Astrocyte (in vitro differentiated cells and primary cell): ENCODE data around the gene IGF2BP2. TPM values are rescaled to one million over a fixed set of nuclear protein-coding genes. Genes with fewer than 3 reads are reported as not detected.

Experiments
- DNase-seq: peaks from one replicate; pipeline ENCODE4 v3.0.0-alpha.2; 2010; ENCODE audit warnings: low read depth
- FAIRE-seq: peaks from 2 replicates; lab custom pipeline; 2011; peaks lifted over from hg19 to GRCh38; lab: Jason Lieb, UNC
- H2AFZ ChIP-seq: 2 replicates; pipeline ENCODE4 v1.6.0; 2012; ENCODE audit warnings: low read depth, low read length, inconsistent platforms
- H3K27ac ChIP-seq: 2 replicates; pipeline ENCODE4 v1.5.1; 2011; ENCODE audit warnings: low read depth, low read length, inconsistent platforms
- H3K27me3 ChIP-seq: 2 replicates; pipeline ENCODE4 v1.6.0; 2011; ENCODE audit warnings: low read length, inconsistent platforms; ENCODE audit not compliant: insufficient read depth
- H3K36me3 ChIP-seq: 2 replicates; pipeline ENCODE4 v1.5.1; 2011; ENCODE audit warnings: low read length, inconsistent platforms; ENCODE audit not compliant: insufficient read depth
- H3K4me1 ChIP-seq: 2 replicates; pipeline ENCODE4 v1.5.1; 2011; ENCODE audit warnings: low read length, inconsistent platforms; ENCODE audit not compliant: insufficient read depth
- H3K4me2 ChIP-seq: 2 replicates; pipeline ENCODE4 v1.6.0; 2012; ENCODE audit warnings: low read length, inconsistent platforms
- H3K4me3 ChIP-seq: 2 replicates; pipeline ENCODE4 v1.5.1; 2011; ENCODE audit warnings: low read depth, mild to moderate bottlenecking, low read length, inconsistent platforms; ENCODE audit not compliant: insufficient read depth
- H3K79me2 ChIP-seq: 2 replicates; pipeline ENCODE4 v1.6.0; 2012; ENCODE audit warnings: mild to moderate bottlenecking, low read length, inconsistent platforms; ENCODE audit not compliant: insufficient read depth
- H3K9ac ChIP-seq: 2 replicates; pipeline ENCODE4 v1.6.0; 2012; ENCODE audit warnings: mild to moderate bottlenecking, low read length, inconsistent platforms
- H3K9me3 ChIP-seq: 2 replicates; pipeline ENCODE4 v1.5.1; 2012; ENCODE audit warnings: low read depth, mild to moderate bottlenecking, low read length, inconsistent platforms; ENCODE audit not compliant: insufficient read depth
- H4K20me1 ChIP-seq: 2 replicates; pipeline ENCODE4 v1.6.0; 2012; ENCODE audit warnings: low read length, inconsistent platforms; ENCODE audit not compliant: insufficient read depth
- H3K27ac Mint-ChIP-seq: one replicate; pipeline ENCODE4 v1.8.0; 2021; ENCODE audit warnings: mild to moderate bottlenecking, mixed read lengths; ENCODE audit not compliant: unreplicated experiment
- H3K27me3 Mint-ChIP-seq: one replicate; pipeline ENCODE4 v1.8.0; 2021; ENCODE audit warnings: low read depth, mixed read lengths; ENCODE audit not compliant: unreplicated experiment
- H3K36me3 Mint-ChIP-seq: one replicate; pipeline ENCODE4 v1.8.0; 2021; ENCODE audit warnings: low read depth, mixed read lengths; ENCODE audit not compliant: unreplicated experiment
- H3K4me1 Mint-ChIP-seq: one replicate; pipeline ENCODE4 v1.8.0; 2021; ENCODE audit warnings: low read depth, mixed read lengths; ENCODE audit not compliant: unreplicated experiment
- H3K4me3 Mint-ChIP-seq: one replicate; pipeline ENCODE4 v1.8.0; 2021; ENCODE audit warnings: mild to moderate bottlenecking, moderate library complexity, mixed read lengths; ENCODE audit not compliant: unreplicated experiment
- H3K9me3 Mint-ChIP-seq: one replicate; pipeline ENCODE4 v1.8.0; 2021; ENCODE audit warnings: mild to moderate bottlenecking, mixed read lengths; ENCODE audit not compliant: unreplicated experiment
- CTCF ChIP-seq: IDR thresholded peaks from 2 replicates; pipeline ENCODE4 v1.5.1; 2011; ENCODE audit warnings: low read depth, mild to moderate bottlenecking, inconsistent platforms, low read length, moderate library complexity; ENCODE audit not compliant: insufficient read depth
- EZH2 ChIP-seq: IDR thresholded peaks from 2 replicates; pipeline ENCODE4 v1.6.1; 2012; ENCODE audit warnings: mild to moderate bottlenecking, low read length, inconsistent platforms; ENCODE audit not compliant: insufficient read depth
- total RNA-seq: library from RNA; stranded (reverse); gene quantifications from 2 replicates; pipeline ENCODE4 v1.2.1, GENCODE V29; 2021

Gene IGF2BP2
- total RNA-seq, 1 donor from 2014 or later, result 162 TPM

GRCh38 chr3:185648396-185648795 is 176.4 kb downstream of the IGF2BP2 start:
- H3K36me3 Mint-ChIP-seq, result peaks cover 26% of the 10 kb centered on the region
- peak overlapping the region; percentile 65 for H3K4me3 Mint-ChIP-seq

GRCh38 chr3:185647880-185648210 is 177.0 kb downstream of the IGF2BP2 start:
- Histone ChIP-seq H3K27ac (no peak overlapping the region), H3K36me3 (peaks cover 17% of the 10 kb centered on the region), H3K9ac (no peak overlapping the region), H3K4me1 (peaks cover 17% of the 10 kb centered on the region), H3K9me3 (no peaks in the 10 kb centered on the region), H2AFZ (no peak overlapping the region), H4K20me1 (peaks cover 23% of the 10 kb centered on the region), H3K27me3 (no peaks in the 10 kb centered on the region), H3K4me2 (no peak overlapping the region), H3K4me3 (no peak overlapping the region), H3K79me2 (no peaks in the 10 kb centered on the region)
- TF ChIP-seq EZH2 (no peak), CTCF (no peak)
- no peak overlapping the region for H3K27ac Mint-ChIP-seq
- H3K4me3 Mint-ChIP-seq, result no peak overlapping the region
- H3K4me1 Mint-ChIP-seq, result peaks cover 43% of the 10 kb centered on the region
- peaks cover 28% of the 10 kb centered on the region for H3K36me3 Mint-ChIP-seq
- H3K27me3 Mint-ChIP-seq, result no peaks in the 10 kb centered on the region
- no peak for DNase-seq
- no peak for FAIRE-seq
- H3K9me3 Mint-ChIP-seq, result no peaks in the 10 kb centered on the region

More at GRCh38 chr3:185648396-185648795, 176.4 kb downstream of the IGF2BP2 start:
- Histone ChIP-seq H3K27me3 (no peaks in the 10 kb centered on the region), H4K20me1 (peaks cover 20% of the 10 kb centered on the region), H2AFZ (no peak overlapping the region), H3K4me1 (peaks cover 17% of the 10 kb centered on the region), H3K4me2 (no peak overlapping the region), H3K9me3 (no peaks in the 10 kb centered on the region), H3K27ac (peak overlapping the region; percentile 49), H3K9ac (peak overlapping the region; percentile 49), H3K36me3 (peaks cover 17% of the 10 kb centered on the region), H3K79me2 (no peaks in the 10 kb centered on the region), H3K4me3 (no peak overlapping the region)
- no peaks in the 10 kb centered on the region for H3K27me3 Mint-ChIP-seq
- H3K4me1 Mint-ChIP-seq, result peaks cover 43% of the 10 kb centered on the region
- H3K27ac Mint-ChIP-seq, result peak overlapping the region; percentile 91
- TF ChIP-seq CTCF, result no peak
- no peak for TF ChIP-seq EZH2
- FAIRE-seq (no peak), DNase-seq (no peak)
- no peaks in the 10 kb centered on the region for H3K9me3 Mint-ChIP-seq

- no peak overlapping the region for H3K4me3 Mint-ChIP-seq
- Histone ChIP-seq H3K27ac (no peak overlapping the region), H3K4me3 (no peak overlapping the region), H3K27me3 (no peaks in the 10 kb centered on the region), H4K20me1 (peaks cover 22% of the 10 kb centered on the region), H3K9me3 (no peaks in the 10 kb centered on the region), H3K79me2 (no peaks in the 10 kb centered on the region), H3K4me2 (no peak overlapping the region), H2AFZ (no peak overlapping the region), H3K36me3 (peaks cover 17% of the 10 kb centered on the region), H3K4me1 (peaks cover 17% of the 10 kb centered on the region), H3K9ac (no peak overlapping the region)
- no peak for TF ChIP-seq CTCF
- no peak for TF ChIP-seq EZH2
- H3K27me3 Mint-ChIP-seq, result no peaks in the 10 kb centered on the region
- peaks cover 40% of the 10 kb centered on the region for H3K4me1 Mint-ChIP-seq
- FAIRE-seq (no peak), DNase-seq (no peak)
- peak overlapping the region; percentile 3 for H3K27ac Mint-ChIP-seq
- H3K36me3 Mint-ChIP-seq, result peaks cover 26% of the 10 kb centered on the region
- H3K9me3 Mint-ChIP-seq, result no peaks in the 10 kb centered on the region
Observed at GRCh38 chr3:185647134-185647879, 177.5 kb downstream of the IGF2BP2 start.
